AG10803 (cell line): Measurements from ENCODE around the gene CYB561D1.
"Not testable (repeated sequence)": the region's sequence is repeated elsewhere in the genome, so short reads cannot be mapped to it uniquely, and the experiment has no call there.

Source experiments
- DNase-seq: peaks from one replicate; pipeline ENCODE4 v3.0.0; 2010; ENCODE audit warnings: low read depth
- H3K4me3 ChIP-seq: 2 replicates; pipeline ENCODE4 v1.5.1; 2011; ENCODE audit warnings: mild to moderate bottlenecking, low read length, control low read depth
- TF ChIP-seq, protein P1 (sequence below): conservative IDR thresholded peaks from 2 replicates; pipeline ENCODE4 v1.5.1; 2011; ENCODE audit warnings: mild to moderate bottlenecking, low read length, control low read depth, inconsistent platforms

The CYB561D1 gene

DNA sequence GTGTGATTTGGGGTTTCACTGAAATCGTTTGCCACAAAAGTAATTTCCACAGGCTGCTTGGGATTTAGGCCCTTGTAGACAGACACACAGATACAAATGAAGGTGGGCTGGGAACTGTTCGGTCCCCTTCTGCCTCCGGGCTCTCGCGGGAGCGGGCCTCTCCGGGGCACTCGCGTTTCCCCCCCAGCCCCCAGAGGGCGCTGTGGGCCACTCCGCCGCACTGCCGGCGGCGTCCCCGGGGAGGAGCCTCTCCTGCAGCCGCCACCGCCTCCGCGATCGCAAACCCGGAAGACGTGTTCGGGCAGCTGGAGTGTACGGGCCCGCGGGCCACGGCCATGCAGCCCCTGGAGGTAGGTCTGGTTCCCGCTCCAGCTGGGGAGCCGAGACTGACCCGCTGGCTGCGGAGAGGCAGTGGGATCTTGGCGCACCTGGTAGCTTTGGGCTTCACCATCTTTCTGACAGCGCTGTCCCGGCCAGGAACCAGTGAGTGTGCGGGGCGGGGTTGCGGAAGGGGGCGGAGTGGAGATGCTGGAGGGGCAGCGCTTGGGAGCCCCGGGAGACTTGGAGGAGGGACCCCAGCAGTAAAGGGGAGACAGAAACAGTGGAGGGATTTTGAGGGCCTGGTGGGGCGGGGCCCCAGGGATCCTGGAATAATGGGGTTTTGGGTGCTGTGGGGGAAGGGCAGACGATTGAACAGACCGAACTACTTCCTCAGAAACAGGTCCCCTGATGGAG is at the start of gene CYB561D1:
Gene CYB561D1 (plus strand): TSS at position 290 of the 735 bp plus-strand sequence. CDS start 46 bp downstream, at position 336.
- H3K4me3 ChIP-seq: peak within 1 kb of the TSS; percentile 98
- peak; percentile 79 for DNase-seq
- TF ChIP-seq, protein P1, sequence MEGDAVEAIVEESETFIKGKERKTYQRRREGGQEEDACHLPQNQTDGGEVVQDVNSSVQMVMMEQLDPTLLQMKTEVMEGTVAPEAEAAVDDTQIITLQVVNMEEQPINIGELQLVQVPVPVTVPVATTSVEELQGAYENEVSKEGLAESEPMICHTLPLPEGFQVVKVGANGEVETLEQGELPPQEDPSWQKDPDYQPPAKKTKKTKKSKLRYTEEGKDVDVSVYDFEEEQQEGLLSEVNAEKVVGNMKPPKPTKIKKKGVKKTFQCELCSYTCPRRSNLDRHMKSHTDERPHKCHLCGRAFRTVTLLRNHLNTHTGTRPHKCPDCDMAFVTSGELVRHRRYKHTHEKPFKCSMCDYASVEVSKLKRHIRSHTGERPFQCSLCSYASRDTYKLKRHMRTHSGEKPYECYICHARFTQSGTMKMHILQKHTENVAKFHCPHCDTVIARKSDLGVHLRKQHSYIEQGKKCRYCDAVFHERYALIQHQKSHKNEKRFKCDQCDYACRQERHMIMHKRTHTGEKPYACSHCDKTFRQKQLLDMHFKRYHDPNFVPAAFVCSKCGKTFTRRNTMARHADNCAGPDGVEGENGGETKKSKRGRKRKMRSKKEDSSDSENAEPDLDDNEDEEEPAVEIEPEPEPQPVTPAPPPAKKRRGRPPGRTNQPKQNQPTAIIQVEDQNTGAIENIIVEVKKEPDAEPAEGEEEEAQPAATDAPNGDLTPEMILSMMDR: peak; percentile 70

DNA sequence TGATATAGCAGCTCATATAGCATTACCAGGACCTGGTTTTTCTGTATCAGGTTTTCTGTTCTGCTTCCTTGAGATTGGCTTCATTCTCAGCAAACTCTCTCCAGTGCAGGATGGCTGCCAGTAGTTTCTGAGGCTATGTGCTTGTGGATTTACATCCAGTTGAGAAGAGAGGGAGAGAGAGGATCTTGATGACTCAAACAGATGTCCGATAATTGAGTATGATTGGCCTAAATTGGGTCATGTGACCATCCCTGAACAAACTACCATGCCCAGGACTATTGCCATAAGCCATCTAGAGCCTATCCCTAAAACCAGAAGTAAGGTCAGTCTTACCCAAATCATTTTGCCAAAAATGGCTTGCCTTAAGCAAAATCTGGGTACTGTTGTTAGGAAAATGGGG is 49.5 kb upstream of the CYB561D1 start:
- DNase-seq: peak; percentile 31

DNA sequence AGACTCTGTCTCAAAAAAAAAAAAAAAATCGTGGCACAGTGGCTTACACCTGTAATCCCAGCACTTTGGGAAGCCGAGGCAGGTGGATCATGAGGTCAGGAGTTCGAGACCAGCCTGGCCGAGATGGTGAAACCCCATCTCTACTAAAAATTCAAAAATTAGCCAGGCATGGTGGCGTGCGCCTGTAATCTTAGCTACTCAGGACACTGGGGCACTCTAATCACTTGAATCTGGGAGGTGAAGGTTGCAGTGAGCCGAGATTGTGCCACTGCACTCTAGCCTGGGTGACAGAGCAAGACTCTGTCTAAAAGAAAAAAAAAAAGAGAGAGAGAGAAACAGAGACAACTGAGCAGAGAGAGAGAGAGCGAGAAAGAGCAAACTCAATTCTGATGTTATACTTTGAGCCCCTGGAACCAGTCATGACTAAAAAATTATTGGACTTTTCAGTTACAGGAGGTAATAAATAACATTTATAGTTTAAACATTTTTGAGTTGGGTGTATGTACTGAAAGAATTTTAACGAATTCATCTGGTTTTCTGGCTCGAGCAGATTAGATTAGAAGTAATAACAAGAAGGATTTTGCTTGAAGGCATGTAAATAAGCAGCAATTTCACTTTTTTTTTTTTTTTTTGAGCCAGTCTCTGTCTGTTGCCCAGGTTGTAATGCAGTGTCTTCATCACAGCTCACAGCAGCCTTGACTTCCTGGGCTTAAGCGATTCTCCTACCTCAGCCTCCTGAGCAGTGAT is 47.8 kb upstream of the CYB561D1 start:
- peak; percentile 93 for DNase-seq
- H3K4me3 ChIP-seq: not testable (repeated sequence)

More for the DNA sequence above, 49.5 kb upstream of the CYB561D1 start:
- H3K4me3 ChIP-seq: no peak overlapping the region
- TF ChIP-seq, protein P1: no peak

- no peak overlapping the region for H3K4me3 ChIP-seq
- no peak for DNase-seq
- TF ChIP-seq, protein P1: no peak
Measured at GRCh38 chr1:109447524-109447923, 46.4 kb upstream of the CYB561D1 start.

DNA sequence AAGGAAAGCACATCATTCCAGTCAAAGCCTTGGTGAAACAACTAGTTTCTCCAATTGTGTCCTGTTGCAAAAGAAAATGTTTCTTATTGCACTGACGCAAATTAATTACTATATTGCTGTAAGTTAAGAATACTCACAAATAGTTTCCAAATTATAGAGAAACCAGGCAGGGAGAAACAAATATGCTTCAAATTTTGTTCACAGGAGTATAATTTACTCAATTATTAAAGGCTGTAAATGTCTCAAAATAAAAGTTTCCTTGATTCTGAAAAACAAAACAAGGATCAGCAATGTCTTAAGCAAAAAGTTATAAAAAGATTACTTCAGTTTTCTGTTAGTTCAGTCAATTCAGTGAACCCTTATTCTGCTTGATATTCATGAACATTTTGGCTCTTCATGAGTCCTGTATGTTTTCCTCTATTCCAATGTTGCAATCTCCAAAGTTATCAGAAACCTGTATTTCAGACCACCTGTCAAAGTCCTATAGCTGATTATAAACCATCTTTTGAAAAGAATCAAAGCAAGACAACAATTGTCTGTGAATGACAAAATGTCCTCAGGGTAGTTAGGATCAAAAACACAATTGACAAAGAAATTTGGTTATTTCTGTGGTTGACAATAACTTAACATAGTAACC is 39.3 kb upstream of the CYB561D1 start:
- no peak for DNase-seq
- no peak overlapping the region for H3K4me3 ChIP-seq
- TF ChIP-seq, protein P1: no peak

- H3K4me3 ChIP-seq: no peak overlapping the region
- TF ChIP-seq, protein P1: no peak
- no peak for DNase-seq
Measured at GRCh38 chr1:109457819-109458218, 36.1 kb upstream of the CYB561D1 start.

- peak overlapping the region; percentile 55 for H3K4me3 ChIP-seq
- TF ChIP-seq, protein P1: no peak
- no peak for DNase-seq
Measured at GRCh38 chr1:109466125-109466451, 27.8 kb upstream of the CYB561D1 start.
